Adrenal gland (tissue), 12 donors: ENCODE results near the gene NR5A2. TPM values are rescaled to one million over a fixed set of nuclear protein-coding genes. Genes with fewer than 3 reads are reported as not detected.

ENCODE experiments used
- DNase-seq, 7 donors: peaks; one replicate each; pipeline ENCODE4 v3.0.0-alpha.2; 2019 to 2020
- H3K27ac ChIP-seq, 5 donors: fragments of 200-600 bp; sonication (generic) in 4 of 5; 1 replicate in 3 of 5; 2 replicates in 2 of 5; pipeline versions ENCODE4 v1.5.1 to v1.8.0; 2016 to 2020; ENCODE audit warnings: mild to moderate bottlenecking in 1 of 5
- H3K27me3 ChIP-seq: fragments of 200-600 bp; 2 replicates; pipeline ENCODE4 v1.8.0; 2021
- H3K36me3 ChIP-seq, 2 donors: fragments of 200-600 bp; replicated peaks in 1 of 2; 1 replicate in 1 of 2; 2 replicates in 1 of 2; pipeline versions ENCODE4 v1.5.1 to v1.8.0; 2018 to 2022
- H3K4me1 ChIP-seq, 2 donors: fragments of 200-600 bp; replicated peaks in 1 of 2; 1 replicate in 1 of 2; 2 replicates in 1 of 2; pipeline versions ENCODE4 v1.5.1 to v1.8.0; 2018 to 2021
- H3K4me3 ChIP-seq, 4 donors: fragments of 200-600 bp; sonication (generic) in 3 of 4; one replicate each; pipeline ENCODE4 v1.5.1; 2016 to 2018
- H3K9me3 ChIP-seq, 3 donors: fragments of 200-600 bp; sonication (generic) in 1 of 3; replicated peaks in 1 of 3; 1 replicate in 2 of 3; 2 replicates in 1 of 3; pipeline versions ENCODE4 v1.5.1 to v1.8.0; 2016 to 2021
- POLR2A ChIP-seq, 2 donors: fragments of 450-650 bp; IDR thresholded peaks; one replicate each; pipeline ENCODE4 v1.6.1; 2017; ENCODE audit warnings: antibody characterized with exemption in 2 of 2, mild to moderate bottlenecking in 2 of 2, moderate library complexity in 1 of 2
- WGBS, 4 donors: extraction: QIAGEN DNeasy Blood & Tissue Kit in 2 of 4; methylation state at CpG; one replicate each; pipeline versions ENCODE4 v1.1.5 to v1.1.7; 2013 to 2017; 5-methylcytosine and 5-hydroxymethylcytosine counted together
- intact Hi-C, 2 donors: fragments of 100-400 bp; cut with DNase I; formaldehyde crosslinking; loops; one replicate each; pipeline versions ENCODE4 v1.14.1 to v1.15.0; 2022 to 2023
- polyA plus RNA-seq, 3 donors: library from polyadenylated mRNA; stranded (reverse); fragments of 200-250 nt in 2 of 3; fragments of 350-450 nt in 1 of 3; fragmentation: Illumina TruSeq in 1 of 3; extraction: RNeasy Lipid Tissue Mini Kit (QIAGEN cat#74804) in 1 of 3; gene quantifications; one replicate each; pipeline ENCODE4 v1.2.3, GENCODE V29; 2013 to 2014
- total RNA-seq, 9 donors: library from RNA; depleted of rRNA in 4 of 9; stranded (reverse); fragments of >200 nt in 4 of 9; fragments of 120-200 nt in 1 of 9; fragmentation: NEBNext Ultra II Directional in 1 of 9; extraction: Animal tissue kit (Norgen Biotek cat#: 25700) in 1 of 9; gene quantifications; one replicate each; pipeline versions ENCODE4 v1.1.0 to v1.2.4, GENCODE V29; 2013 to 2023
- TF ChIP-seq, protein P1 (sequence below), 6 experiments: fragments of 450-650 bp in 4 of 6; fragments of 200-600 bp in 2 of 6; sonication (generic) in 1 of 6; IDR thresholded peaks; 1 replicate in 5 of 6; 2 replicates in 1 of 6; pipeline versions ENCODE4 v1.5.1 to v1.8.0; 2016 to 2021; ENCODE audit warnings: antibody characterized with exemption in 6 of 6, mild to moderate bottlenecking in 2 of 6, moderate library complexity in 1 of 6
- donor health status: healthy with polysubstance abuse.
- donor health status: Bipolar disorder and iron deficiency.
- donor health status: DM: yes; HTN: yes; CAD: no.
- donor health status: DM: no; HTN: no; CAD: no.
- donor health status: DM: no; HTN: no; CAD: no.
- donor health status: DM: yes; HTN: yes; CAD: no.

The NR5A2 gene
- total and polyA plus RNA-seq, 12 donors: 0.40 to 17.3 (median 0.94) TPM

DNA sequence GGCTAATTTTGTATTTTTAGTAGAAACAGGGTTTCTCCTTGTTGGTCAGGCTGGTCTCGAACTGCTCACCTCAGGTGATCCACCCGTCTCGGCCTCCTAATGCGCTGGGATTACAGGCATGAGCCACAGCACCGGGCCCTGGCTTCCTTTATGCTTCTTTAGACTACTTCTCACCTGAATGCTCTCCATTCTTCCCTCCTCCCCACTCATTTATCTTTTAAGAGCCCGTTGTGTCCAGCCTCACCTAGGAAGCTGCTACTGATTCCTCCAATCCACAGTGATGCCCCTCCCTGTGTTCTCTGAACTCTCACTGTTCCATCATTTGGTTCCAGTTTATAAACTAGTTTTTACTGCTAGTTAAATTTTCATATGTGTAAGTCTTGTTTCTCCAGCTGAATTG is 44.9 kb upstream of the NR5A2 start:
- Histone ChIP-seq H3K9me3 (no peaks in the 10 kb centered on the region), H3K27ac (no peak overlapping the region), H3K4me3 (no peak overlapping the region), H3K27me3 (no peaks in the 10 kb centered on the region), H3K4me1 (no peaks in the 10 kb centered on the region), H3K36me3 (no peaks in the 10 kb centered on the region)
- no peak for DNase-seq
- TF ChIP-seq, protein P1, sequence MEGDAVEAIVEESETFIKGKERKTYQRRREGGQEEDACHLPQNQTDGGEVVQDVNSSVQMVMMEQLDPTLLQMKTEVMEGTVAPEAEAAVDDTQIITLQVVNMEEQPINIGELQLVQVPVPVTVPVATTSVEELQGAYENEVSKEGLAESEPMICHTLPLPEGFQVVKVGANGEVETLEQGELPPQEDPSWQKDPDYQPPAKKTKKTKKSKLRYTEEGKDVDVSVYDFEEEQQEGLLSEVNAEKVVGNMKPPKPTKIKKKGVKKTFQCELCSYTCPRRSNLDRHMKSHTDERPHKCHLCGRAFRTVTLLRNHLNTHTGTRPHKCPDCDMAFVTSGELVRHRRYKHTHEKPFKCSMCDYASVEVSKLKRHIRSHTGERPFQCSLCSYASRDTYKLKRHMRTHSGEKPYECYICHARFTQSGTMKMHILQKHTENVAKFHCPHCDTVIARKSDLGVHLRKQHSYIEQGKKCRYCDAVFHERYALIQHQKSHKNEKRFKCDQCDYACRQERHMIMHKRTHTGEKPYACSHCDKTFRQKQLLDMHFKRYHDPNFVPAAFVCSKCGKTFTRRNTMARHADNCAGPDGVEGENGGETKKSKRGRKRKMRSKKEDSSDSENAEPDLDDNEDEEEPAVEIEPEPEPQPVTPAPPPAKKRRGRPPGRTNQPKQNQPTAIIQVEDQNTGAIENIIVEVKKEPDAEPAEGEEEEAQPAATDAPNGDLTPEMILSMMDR (IDR thresholded peaks at IDR 0.05): no peak
- no peak for TF ChIP-seq POLR2A (IDR thresholded peaks at IDR 0.05)
- WGBS, 4 donors: 83 to 90% (median 89%) methylated on average over 6 of the region's 6 CpGs
- intact Hi-C loops: no loop called here

DNA sequence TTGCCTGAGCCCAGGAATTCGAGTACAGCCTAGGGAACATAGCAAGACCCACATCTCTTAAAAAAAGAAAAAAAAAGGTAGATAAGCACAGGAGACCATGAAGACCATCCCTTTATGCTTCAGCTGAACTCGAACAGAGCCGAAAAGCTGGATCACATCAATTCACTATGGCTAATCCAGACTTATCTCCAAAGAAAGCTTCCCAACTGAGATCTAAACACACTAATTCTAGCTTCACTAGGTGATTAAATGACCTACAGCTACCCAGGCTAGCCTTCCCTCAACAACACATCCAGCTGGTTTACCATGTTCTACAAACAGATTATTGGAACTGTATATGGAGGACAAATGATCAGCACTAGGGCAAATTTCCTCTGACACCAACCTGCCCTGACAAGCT is 44.0 kb upstream of the NR5A2 start:
- TF ChIP-seq POLR2A (IDR thresholded peaks at IDR 0.05): no peak
- TF ChIP-seq, protein P1 (IDR thresholded peaks at IDR 0.05): no peak
- no peaks in the 10 kb centered on the region for H3K9me3 ChIP-seq
- no peak overlapping the region for H3K4me3 ChIP-seq
- H3K27me3 ChIP-seq: no peaks in the 10 kb centered on the region
- no peak overlapping the region for H3K27ac ChIP-seq
- no peaks in the 10 kb centered on the region for H3K36me3 ChIP-seq
- no peaks in the 10 kb centered on the region for H3K4me1 ChIP-seq
- DNase-seq: no peak
- intact Hi-C loops: no loop called here
- WGBS, 4 donors: 66 to 86% (median 74%) methylated on average over 3 of the region's 3 CpGs

DNA sequence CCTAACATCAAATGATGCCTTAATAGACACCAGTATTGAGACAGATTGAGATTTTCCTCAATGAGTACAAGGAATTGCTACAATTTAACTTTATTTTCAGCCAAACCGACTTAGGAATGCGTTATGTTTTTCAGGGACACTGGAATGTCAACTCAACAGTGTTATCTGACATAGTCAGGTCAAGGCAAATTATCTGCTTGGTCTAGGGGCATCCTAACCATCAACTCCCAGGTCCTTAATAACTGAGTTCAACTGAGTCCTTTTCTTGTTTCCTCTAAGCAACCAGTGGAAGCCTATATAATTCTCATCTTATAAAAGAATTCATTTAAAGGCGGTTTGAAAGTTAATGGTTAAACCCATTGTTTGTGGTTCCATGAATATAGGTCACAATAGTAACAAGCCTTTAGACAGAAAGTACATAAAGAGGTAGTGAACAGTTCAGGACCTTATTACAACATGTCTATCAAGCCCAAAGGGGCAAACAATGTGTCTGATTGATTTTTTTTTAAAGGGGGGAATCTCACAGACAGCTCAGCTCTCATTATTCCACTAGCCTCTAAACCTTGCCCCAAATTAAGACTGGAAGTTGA is 32.3 kb upstream of the NR5A2 start:
- TF ChIP-seq POLR2A (IDR thresholded peaks at IDR 0.05): no peak
- TF ChIP-seq, protein P1 (IDR thresholded peaks at IDR 0.05): no peak

DNA sequence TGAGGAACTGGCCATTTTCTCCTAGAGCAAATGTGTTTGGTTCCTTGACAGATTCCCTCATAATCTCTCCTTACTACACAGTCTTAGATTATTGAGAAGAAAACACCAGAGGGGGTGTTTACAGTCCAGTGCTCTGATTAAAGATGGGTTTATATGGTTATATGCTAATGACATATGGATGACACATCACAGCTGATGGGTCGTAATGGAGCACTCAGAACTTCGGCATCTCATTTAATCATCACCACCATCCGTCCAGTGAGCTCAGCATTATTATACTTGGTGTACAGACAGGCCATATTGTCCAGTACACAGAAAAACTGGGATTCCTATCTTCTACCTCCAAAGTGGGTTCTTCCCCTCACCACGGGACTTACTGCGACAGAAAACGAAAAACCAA is 22.3 kb upstream of the NR5A2 start:
- 86 to 93% (median 89%) methylated on average over 6 of the region's 6 CpGs for WGBS, 4 donors
- Histone ChIP-seq H3K9me3 (no peaks in the 10 kb centered on the region), H3K27ac (no peak overlapping the region), H3K27me3 (no peaks in the 10 kb centered on the region), H3K4me3 (no peak overlapping the region), H3K4me1 (no peaks in the 10 kb centered on the region), H3K36me3 (no peaks in the 10 kb centered on the region)
- DNase-seq: no peak
- intact Hi-C loops: no loop called here
- no peak for TF ChIP-seq POLR2A (IDR thresholded peaks at IDR 0.05)
- TF ChIP-seq, protein P1 (IDR thresholded peaks at IDR 0.05): no peak

More for the DNA sequence above, 32.3 kb upstream of the NR5A2 start:
- Histone ChIP-seq H3K9me3 (no peaks in the 10 kb centered on the region), H3K36me3 (no peaks in the 10 kb centered on the region), H3K27ac (no peak overlapping the region), H3K4me1 (no peaks in the 10 kb centered on the region), H3K27me3 (no peaks in the 10 kb centered on the region), H3K4me3 (no peak overlapping the region)
- WGBS, 4 donors: 39 to 43% (median 42%) methylated on average over 3 of the region's 3 CpGs
- intact Hi-C loops: no loop called here
- no peak for DNase-seq
